HepG2 (cell line): Measurements from ENCODE around the gene CDC123. TPM values are rescaled to one million over a fixed set of nuclear protein-coding genes. Genes with fewer than 3 reads are reported as not detected.

Experiments used
- CREM ChIP-seq, 2 experiments: sonication (generic) in 1 of 2; formaldehyde crosslinking in 1 of 2; IDR thresholded peaks; 2 replicates each; pipeline versions ENCODE4 v1.4.0 to v1.6.1; 2016 to 2020; ENCODE audit warnings: antibody characterized with exemption in 1 of 2, mild to moderate bottlenecking in 1 of 2, missing genetic modification reagents in 1 of 2
- FOXK2 ChIP-seq: fragments of 450-650 bp; IDR thresholded peaks from 2 replicates; pipeline ENCODE4 v1.6.1; 2016
- GFI1 ChIP-seq: sonication (generic); formaldehyde crosslinking; IDR thresholded peaks from 2 replicates; pipeline ENCODE4 v1.5.0; 2020; ENCODE audit warnings: missing genetic modification reagents, mild to moderate bottlenecking, borderline replicate concordance
- HNF4A ChIP-seq: sonication (generic); formaldehyde crosslinking; IDR thresholded peaks from 2 replicates; pipeline ENCODE4 v1.4.0; 2020; ENCODE audit warnings: missing genetic modification reagents
- ISL2 ChIP-seq: sonication (generic); formaldehyde crosslinking; IDR thresholded peaks from 2 replicates; pipeline ENCODE4 v1.5.0; 2020; ENCODE audit warnings: missing genetic modification reagents
- MTF2 ChIP-seq: sonication (generic); formaldehyde crosslinking; IDR thresholded peaks from 2 replicates; pipeline ENCODE4 v1.5.0; 2020; ENCODE audit warnings: missing genetic modification reagents, borderline replicate concordance
- NCOA2 ChIP-seq: sonication (generic); formaldehyde crosslinking; IDR thresholded peaks from 2 replicates; pipeline ENCODE4 v1.8.0; 2022; ENCODE audit warnings: inconsistent platforms
- RXRA ChIP-seq: sonication (generic); formaldehyde crosslinking; IDR thresholded peaks from 2 replicates; pipeline ENCODE4 v1.5.1; 2020; ENCODE audit warnings: missing genetic modification reagents
- SAP130 ChIP-seq: IDR thresholded peaks from 2 replicates; pipeline ENCODE4 v1.6.1; 2016; ENCODE audit warnings: low read depth
- SP5 ChIP-seq: IDR thresholded peaks from 2 replicates; pipeline ENCODE4 v1.6.1; 2016; ENCODE audit warnings: low read depth, borderline replicate concordance
- TMF1 ChIP-seq: sonication (generic); formaldehyde crosslinking; IDR thresholded peaks from 2 replicates; pipeline ENCODE4 v1.8.1; 2022; ENCODE audit warnings: low read depth, missing genetic modification reagents
- XBP1 ChIP-seq: sonication (generic); formaldehyde crosslinking; IDR thresholded peaks from 2 replicates; pipeline ENCODE4 v1.5.0; 2020; ENCODE audit warnings: missing genetic modification reagents
- ZBTB7A ChIP-seq: sonication (generic); formaldehyde crosslinking; IDR thresholded peaks from 2 replicates; pipeline ENCODE4 v1.8.0; 2022; ENCODE audit warnings: mild to moderate bottlenecking, missing genetic modification reagents
- ZBTB7B ChIP-seq: sonication (generic); formaldehyde crosslinking; IDR thresholded peaks from 2 replicates; pipeline ENCODE4 v1.4.0; 2020; ENCODE audit warnings: missing genetic modification reagents
- ZMYM3 ChIP-seq: sonication (generic); formaldehyde crosslinking; IDR thresholded peaks from 2 replicates; pipeline ENCODE4 v1.5.1; 2020; ENCODE audit warnings: mild to moderate bottlenecking, missing genetic modification reagents
- ZNF121 ChIP-seq: sonication (generic); formaldehyde crosslinking; IDR thresholded peaks from 2 replicates; pipeline ENCODE4 v1.5.0; 2020; ENCODE audit warnings: mild to moderate bottlenecking, missing genetic modification reagents
- ZNF263 ChIP-seq: sonication (generic); formaldehyde crosslinking; IDR thresholded peaks from 2 replicates; pipeline ENCODE4 v1.4.0; 2020; ENCODE audit warnings: missing genetic modification reagents
- ZNF350 ChIP-seq: sonication (generic); formaldehyde crosslinking; IDR thresholded peaks from 2 replicates; pipeline ENCODE4 v1.4.0; 2020; ENCODE audit warnings: mild to moderate bottlenecking, low read depth, missing genetic modification reagents, borderline replicate concordance
- ZNF788 ChIP-seq: sonication (generic); formaldehyde crosslinking; IDR thresholded peaks from 2 replicates; pipeline ENCODE4 v1.5.0; 2020; ENCODE audit warnings: mild to moderate bottlenecking, missing genetic modification reagents, borderline replicate concordance
- polyA plus RNA-seq, 8 experiments: library from polyadenylated mRNA; depleted of rRNA in 3 of 8; stranded (reverse) in 7 of 8; unstranded in 1 of 8; fragments of >200 nt; fragmentation: Illumina TruSeq in 4 of 8; extraction: Trizol in 4 of 8; gene quantifications; 2 replicates each; pipeline versions ENCODE4 v1.2.1 to v1.2.3, GENCODE V29; 2011 to 2016; ENCODE audit warnings: low read depth in 4 of 8, missing spikeins in 1 of 8, mixed read lengths in 1 of 8; ENCODE audit not compliant: insufficient read depth in 1 of 8
- total RNA-seq, 5 experiments: library from RNA; depleted of rRNA; stranded (reverse); fragments of >200 nt; fragmentation: Illumina TruSeq; extraction: Trizol; gene quantifications; 2 replicates each; pipeline ENCODE4 v1.2.3, GENCODE V29; 2016; ENCODE audit warnings: low read depth in 1 of 5
- TF ChIP-seq, protein P1 (sequence below): sonication (generic); formaldehyde crosslinking; conservative IDR thresholded peaks from 2 replicates; pipeline ENCODE4 v1.8.0; 2022; ENCODE audit warnings: low read depth, missing genetic modification reagents
- TF ChIP-seq, protein P2 (sequence below): sonication (generic); formaldehyde crosslinking; IDR thresholded peaks from 2 replicates; pipeline ENCODE4 v1.4.0; 2020; ENCODE audit warnings: missing genetic modification reagents, mild to moderate bottlenecking, borderline replicate concordance
- TF ChIP-seq, protein P3 (sequence below): IDR thresholded peaks from 2 replicates; pipeline ENCODE4 v1.6.1; 2016; ENCODE audit warnings: mild to moderate bottlenecking
- TF ChIP-seq, protein P4 (sequence below): sonication (generic); formaldehyde crosslinking; IDR thresholded peaks from 2 replicates; pipeline ENCODE4 v1.4.0; 2020; ENCODE audit warnings: missing genetic modification reagents

The CDC123 gene
- total and polyA plus RNA-seq, 2 of the 13 experiments (the other 11 are each of a cell fraction or from before 2014, with no cell fraction given): 63.3 to 153 TPM

DNA sequence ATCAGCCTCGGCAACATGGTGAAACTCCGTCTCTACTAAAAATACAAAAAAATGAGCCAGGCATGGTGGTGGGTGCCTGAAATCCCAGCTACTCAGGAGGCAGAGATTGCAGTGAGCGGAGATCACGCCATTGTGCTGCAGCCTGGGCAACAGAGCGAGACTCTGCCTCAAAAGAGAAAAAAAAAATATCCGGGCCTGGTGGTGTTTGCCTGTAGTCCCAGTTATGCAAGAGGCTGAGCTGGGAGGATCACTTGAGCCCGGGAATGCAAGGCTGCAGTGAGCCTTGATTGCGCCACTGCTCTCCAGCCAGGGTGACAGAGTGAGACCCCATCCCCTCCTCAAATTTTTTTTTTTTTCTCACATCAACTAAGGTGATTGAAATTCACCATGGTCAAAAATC lies 42.8 kb downstream of the CDC123 start (continued):
- TF ChIP-seq, protein P1, sequence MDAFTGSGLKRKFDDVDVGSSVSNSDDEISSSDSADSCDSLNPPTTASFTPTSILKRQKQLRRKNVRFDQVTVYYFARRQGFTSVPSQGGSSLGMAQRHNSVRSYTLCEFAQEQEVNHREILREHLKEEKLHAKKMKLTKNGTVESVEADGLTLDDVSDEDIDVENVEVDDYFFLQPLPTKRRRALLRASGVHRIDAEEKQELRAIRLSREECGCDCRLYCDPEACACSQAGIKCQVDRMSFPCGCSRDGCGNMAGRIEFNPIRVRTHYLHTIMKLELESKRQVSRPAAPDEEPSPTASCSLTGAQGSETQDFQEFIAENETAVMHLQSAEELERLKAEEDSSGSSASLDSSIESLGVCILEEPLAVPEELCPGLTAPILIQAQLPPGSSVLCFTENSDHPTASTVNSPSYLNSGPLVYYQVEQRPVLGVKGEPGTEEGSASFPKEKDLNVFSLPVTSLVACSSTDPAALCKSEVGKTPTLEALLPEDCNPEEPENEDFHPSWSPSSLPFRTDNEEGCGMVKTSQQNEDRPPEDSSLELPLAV (CRISPR knock-in tag): no peak
- TF ChIP-seq TMF1 (no peak), NCOA2 (CRISPR knock-in tag) (peak; percentile 40; the same call in 1 of the 2 replicates), ZBTB7A (CRISPR knock-in tag) (0 out of 2 replicates have a peak, but pooled peaks have one; percentile 62), ZNF788 (CRISPR knock-in tag) (peak; percentile 53; the same call in 1 of the 2 replicates), SP5 (peak; percentile 58; the same call in 1 of the 2 replicates), ISL2 (CRISPR knock-in tag) (peak; percentile 67; the same call in 1 of the 2 replicates), XBP1 (CRISPR knock-in tag) (no peak), ZNF263 (0 out of 2 replicates have a peak, but pooled peaks have one; percentile 36), ZNF121 (CRISPR knock-in tag) (peak; percentile 100), CREM (IDR thresholded peaks at IDR 0.05) (peak; percentile 36; the same call in 1 of the 2 replicates), CREM (CRISPR knock-in tag; IDR thresholded peaks at IDR 0.05) (no peak), GFI1 (CRISPR knock-in tag) (0 out of 2 replicates have a peak, but pooled peaks have one; percentile 57), ZBTB7B (CRISPR knock-in tag) (0 out of 2 replicates have a peak, but pooled peaks have one; percentile 34), ZMYM3 (CRISPR knock-in tag) (peak; percentile 94), ZNF350 (CRISPR knock-in tag) (peak; percentile 31; the same call in 1 of the 2 replicates), RXRA (CRISPR knock-in tag) (peak; percentile 22; the same call in 1 of the 2 replicates), MTF2 (CRISPR knock-in tag) (no peak), HNF4A (CRISPR knock-in tag) (peak; percentile 49), FOXK2 (no peak), SAP130 (peak; percentile 36; the same call in 1 of the 2 replicates)
- TF ChIP-seq, protein P2, sequence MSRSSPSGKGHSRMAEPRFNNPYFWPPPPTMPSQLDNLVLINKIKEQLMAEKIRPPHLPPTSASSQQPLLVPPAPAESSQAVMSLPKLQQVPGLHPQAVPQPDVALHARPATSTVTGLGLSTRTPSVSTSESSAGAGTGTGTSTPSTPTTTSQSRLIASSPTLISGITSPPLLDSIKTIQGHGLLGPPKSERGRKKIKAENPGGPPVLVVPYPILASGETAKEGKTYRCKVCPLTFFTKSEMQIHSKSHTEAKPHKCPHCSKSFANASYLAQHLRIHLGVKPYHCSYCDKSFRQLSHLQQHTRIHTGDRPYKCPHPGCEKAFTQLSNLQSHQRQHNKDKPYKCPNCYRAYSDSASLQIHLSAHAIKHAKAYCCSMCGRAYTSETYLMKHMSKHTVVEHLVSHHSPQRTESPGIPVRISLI (CRISPR knock-in tag): peak; percentile 98
- TF ChIP-seq, protein P3, sequence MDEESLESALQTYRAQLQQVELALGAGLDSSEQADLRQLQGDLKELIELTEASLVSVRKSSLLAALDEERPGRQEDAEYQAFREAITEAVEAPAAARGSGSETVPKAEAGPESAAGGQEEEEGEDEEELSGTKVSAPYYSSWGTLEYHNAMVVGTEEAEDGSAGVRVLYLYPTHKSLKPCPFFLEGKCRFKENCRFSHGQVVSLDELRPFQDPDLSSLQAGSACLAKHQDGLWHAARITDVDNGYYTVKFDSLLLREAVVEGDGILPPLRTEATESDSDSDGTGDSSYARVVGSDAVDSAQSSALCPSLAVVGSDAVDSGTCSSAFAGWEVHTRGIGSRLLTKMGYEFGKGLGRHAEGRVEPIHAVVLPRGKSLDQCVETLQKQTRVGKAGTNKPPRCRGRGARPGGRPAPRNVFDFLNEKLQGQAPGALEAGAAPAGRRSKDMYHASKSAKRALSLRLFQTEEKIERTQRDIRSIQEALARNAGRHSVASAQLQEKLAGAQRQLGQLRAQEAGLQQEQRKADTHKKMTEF: peak; percentile 44; the same call in 1 of the 2 replicates
- TF ChIP-seq, protein P4, sequence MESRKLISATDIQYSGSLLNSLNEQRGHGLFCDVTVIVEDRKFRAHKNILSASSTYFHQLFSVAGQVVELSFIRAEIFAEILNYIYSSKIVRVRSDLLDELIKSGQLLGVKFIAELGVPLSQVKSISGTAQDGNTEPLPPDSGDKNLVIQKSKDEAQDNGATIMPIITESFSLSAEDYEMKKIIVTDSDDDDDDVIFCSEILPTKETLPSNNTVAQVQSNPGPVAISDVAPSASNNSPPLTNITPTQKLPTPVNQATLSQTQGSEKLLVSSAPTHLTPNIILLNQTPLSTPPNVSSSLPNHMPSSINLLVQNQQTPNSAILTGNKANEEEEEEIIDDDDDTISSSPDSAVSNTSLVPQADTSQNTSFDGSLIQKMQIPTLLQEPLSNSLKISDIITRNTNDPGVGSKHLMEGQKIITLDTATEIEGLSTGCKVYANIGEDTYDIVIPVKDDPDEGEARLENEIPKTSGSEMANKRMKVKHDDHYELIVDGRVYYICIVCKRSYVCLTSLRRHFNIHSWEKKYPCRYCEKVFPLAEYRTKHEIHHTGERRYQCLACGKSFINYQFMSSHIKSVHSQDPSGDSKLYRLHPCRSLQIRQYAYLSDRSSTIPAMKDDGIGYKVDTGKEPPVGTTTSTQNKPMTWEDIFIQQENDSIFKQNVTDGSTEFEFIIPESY (CRISPR knock-in tag): peak; percentile 89
